Osteoblast (primary cell): ENCODE data around the gene IDE. TPM values are rescaled to one million over a fixed set of nuclear protein-coding genes. Genes with fewer than 3 reads are reported as not detected.

Experiments
- DNase-seq: peaks from one replicate; pipeline ENCODE4 v3.0.0; 2011; ENCODE audit warnings: low spot score, mixed read lengths; ENCODE audit not compliant: insufficient read length; ENCODE audit errors: missing footprints
- H2AFZ ChIP-seq: 2 replicates; pipeline ENCODE4 v1.6.0; 2011; ENCODE audit warnings: mild to moderate bottlenecking, low read length
- H3K27ac ChIP-seq: 2 replicates; pipeline ENCODE4 v1.5.1; 2011; ENCODE audit warnings: mild to moderate bottlenecking, low read depth, low read length, moderate library complexity
- H3K27me3 ChIP-seq: 2 replicates; pipeline ENCODE4 v1.6.0; 2012; ENCODE audit warnings: mild to moderate bottlenecking, control low read depth, inconsistent platforms, low read length, moderate library complexity; ENCODE audit not compliant: insufficient read depth
- H3K36me3 ChIP-seq: 2 replicates; pipeline ENCODE4 v1.5.1; 2011; ENCODE audit warnings: mild to moderate bottlenecking, low read length, control low read depth, moderate library complexity; ENCODE audit not compliant: insufficient read depth
- H3K4me1 ChIP-seq: 2 replicates; pipeline ENCODE4 v1.5.1; 2011; ENCODE audit warnings: mild to moderate bottlenecking, low read length, control low read depth, moderate library complexity; ENCODE audit not compliant: insufficient read depth
- H3K4me2 ChIP-seq: 2 replicates; pipeline ENCODE4 v1.6.0; 2011; ENCODE audit warnings: mild to moderate bottlenecking, low read length; ENCODE audit not compliant: insufficient read depth
- H3K4me3 ChIP-seq: fragments of 200-600 bp; sonication (generic); 3 replicates; pipeline ENCODE4 v1.5.1; 2012; ENCODE audit warnings: mild to moderate bottlenecking, low read length, inconsistent platforms; ENCODE audit not compliant: insufficient read depth
- H3K79me2 ChIP-seq: 2 replicates; pipeline ENCODE4 v1.6.0; 2012; ENCODE audit warnings: mild to moderate bottlenecking, low read length, control low read depth, inconsistent platforms; ENCODE audit not compliant: insufficient read depth
- H3K9me3 ChIP-seq: 2 replicates; pipeline ENCODE4 v1.5.1; 2011; ENCODE audit warnings: low read depth, low read length, control low read depth
- H4K20me1 ChIP-seq: 2 replicates; pipeline ENCODE4 v1.6.0; 2012; ENCODE audit warnings: mild to moderate bottlenecking, low read length, control low read depth; ENCODE audit not compliant: insufficient read depth
- total RNA-seq: library from RNA; depleted of rRNA; stranded (reverse); fragments of >200 nt; gene quantifications from 2 replicates; pipeline ENCODE4 v1.2.3, GENCODE V29; 2012
- TF ChIP-seq, protein P1 (sequence below): IDR thresholded peaks from 2 replicates; pipeline ENCODE4 v1.5.1; 2011; ENCODE audit warnings: mild to moderate bottlenecking, low read depth, low read length, moderate library complexity; ENCODE audit errors: extremely low read depth

The IDE gene
- total RNA-seq, 1 donor, result 36.9 TPM

DNA sequence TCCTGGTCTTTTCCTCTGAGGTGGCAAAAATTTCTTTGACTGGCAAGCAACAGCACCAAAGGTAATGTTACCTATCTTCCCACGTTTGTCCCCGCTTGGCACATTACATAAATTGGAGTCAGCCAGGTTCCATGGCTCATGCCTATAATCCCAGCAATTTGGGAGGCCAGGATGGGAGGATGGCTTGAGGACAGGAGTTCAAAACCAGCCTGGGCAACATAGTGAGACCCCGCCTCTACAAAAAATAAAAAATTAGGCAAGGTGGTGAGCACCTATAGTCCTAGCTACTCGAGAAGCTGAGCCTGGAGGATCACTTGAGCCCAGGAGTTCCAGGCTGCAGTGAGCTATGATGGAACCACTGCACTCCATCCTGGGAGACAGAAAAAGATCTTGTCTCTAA is 139.5 kb downstream of the IDE start:
- Histone ChIP-seq H3K27me3 (no peaks in the 10 kb centered on the region), H3K4me3 (no peak overlapping the region), H3K36me3 (no peaks in the 10 kb centered on the region), H3K4me2 (no peak overlapping the region), H3K79me2 (no peaks in the 10 kb centered on the region), H3K4me1 (peaks cover 4% of the 10 kb centered on the region), H3K9me3 (no peaks in the 10 kb centered on the region), H3K27ac (no peak overlapping the region), H2AFZ (no peak overlapping the region), H4K20me1 (no peaks in the 10 kb centered on the region)
- TF ChIP-seq, protein P1, sequence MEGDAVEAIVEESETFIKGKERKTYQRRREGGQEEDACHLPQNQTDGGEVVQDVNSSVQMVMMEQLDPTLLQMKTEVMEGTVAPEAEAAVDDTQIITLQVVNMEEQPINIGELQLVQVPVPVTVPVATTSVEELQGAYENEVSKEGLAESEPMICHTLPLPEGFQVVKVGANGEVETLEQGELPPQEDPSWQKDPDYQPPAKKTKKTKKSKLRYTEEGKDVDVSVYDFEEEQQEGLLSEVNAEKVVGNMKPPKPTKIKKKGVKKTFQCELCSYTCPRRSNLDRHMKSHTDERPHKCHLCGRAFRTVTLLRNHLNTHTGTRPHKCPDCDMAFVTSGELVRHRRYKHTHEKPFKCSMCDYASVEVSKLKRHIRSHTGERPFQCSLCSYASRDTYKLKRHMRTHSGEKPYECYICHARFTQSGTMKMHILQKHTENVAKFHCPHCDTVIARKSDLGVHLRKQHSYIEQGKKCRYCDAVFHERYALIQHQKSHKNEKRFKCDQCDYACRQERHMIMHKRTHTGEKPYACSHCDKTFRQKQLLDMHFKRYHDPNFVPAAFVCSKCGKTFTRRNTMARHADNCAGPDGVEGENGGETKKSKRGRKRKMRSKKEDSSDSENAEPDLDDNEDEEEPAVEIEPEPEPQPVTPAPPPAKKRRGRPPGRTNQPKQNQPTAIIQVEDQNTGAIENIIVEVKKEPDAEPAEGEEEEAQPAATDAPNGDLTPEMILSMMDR, result no peak
- peak; percentile 14 for DNase-seq

DNA sequence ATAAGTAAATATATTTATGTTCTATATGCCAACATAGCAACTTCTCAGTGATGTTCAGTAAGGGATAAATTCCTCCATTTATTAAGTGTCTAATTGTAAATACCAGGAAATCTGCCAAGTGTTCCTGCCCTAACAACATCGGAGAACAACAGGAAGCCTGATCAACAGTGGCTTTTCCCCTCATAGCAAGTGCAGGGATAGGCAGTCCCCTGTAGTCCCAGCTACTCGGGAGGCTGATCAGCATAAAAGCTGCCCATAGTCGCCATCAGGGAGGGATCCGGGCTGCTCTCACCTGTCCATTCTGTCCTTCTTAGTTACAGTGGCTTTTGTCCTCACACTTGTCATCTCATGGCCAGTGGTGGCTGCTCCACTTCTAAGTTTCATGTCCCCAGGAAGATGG is 141.3 kb downstream of the IDE start:
- Histone ChIP-seq H3K36me3 (no peaks in the 10 kb centered on the region), H3K27ac (no peak overlapping the region), H3K79me2 (no peaks in the 10 kb centered on the region), H3K9me3 (no peaks in the 10 kb centered on the region), H4K20me1 (no peaks in the 10 kb centered on the region), H2AFZ (no peak overlapping the region), H3K27me3 (no peaks in the 10 kb centered on the region), H3K4me1 (peaks cover 4% of the 10 kb centered on the region), H3K4me3 (no peak overlapping the region), H3K4me2 (no peak overlapping the region)
- TF ChIP-seq, protein P1, result no peak
- DNase-seq, result no peak

DNA sequence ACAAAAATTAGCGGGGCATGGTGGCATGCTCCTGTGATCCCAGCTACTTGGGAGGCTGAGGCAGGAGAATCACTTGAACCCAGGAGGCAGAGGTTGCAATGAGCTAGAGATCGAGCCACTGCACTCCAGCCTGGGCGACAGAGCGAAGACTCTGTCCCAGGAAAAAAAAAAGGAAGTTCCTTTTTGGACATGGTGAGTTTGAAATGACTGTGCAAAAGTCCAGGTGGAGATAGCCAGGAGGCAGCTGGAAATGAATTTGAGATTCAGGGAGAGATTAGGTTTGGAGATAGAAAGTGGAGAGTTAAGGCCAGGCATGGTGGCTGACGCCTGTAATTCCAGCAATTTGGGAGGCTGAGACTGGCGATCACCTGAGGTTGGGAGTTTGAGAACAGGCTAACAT is 143.8 kb downstream of the IDE start:
- H3K36me3 ChIP-seq, result no peaks in the 10 kb centered on the region
- no peaks in the 10 kb centered on the region for H3K79me2 ChIP-seq
- peaks cover 4% of the 10 kb centered on the region for H3K4me1 ChIP-seq
- TF ChIP-seq, protein P1, result no peak
- no peaks in the 10 kb centered on the region for H4K20me1 ChIP-seq
- no peak overlapping the region for H3K27ac ChIP-seq
- no peaks in the 10 kb centered on the region for H3K27me3 ChIP-seq
- no peak overlapping the region for H3K4me3 ChIP-seq
- H2AFZ ChIP-seq, result no peak overlapping the region
- no peak for DNase-seq
- H3K4me2 ChIP-seq, result no peak overlapping the region
- H3K9me3 ChIP-seq, result no peaks in the 10 kb centered on the region

DNA sequence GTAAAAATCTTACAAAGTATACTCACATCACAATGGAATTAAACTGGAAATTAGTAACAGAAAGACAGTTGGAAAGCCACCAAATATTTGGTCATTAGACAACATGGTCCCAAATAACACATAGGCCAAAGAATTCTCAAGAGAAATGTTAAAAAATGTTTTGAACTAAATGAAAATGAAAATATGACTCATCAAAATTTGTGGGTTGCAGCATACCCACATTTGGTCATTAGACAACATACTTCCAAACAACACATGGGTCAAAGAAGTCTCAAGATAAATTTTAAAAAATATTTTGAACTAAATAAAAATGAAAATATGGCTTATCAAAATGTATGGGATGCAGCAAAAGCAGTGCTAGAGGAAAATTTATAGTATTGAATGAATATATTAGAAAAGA is 152.3 kb downstream of the IDE start:
- Histone ChIP-seq H2AFZ (no peak overlapping the region), H3K27me3 (peaks cover 2% of the 10 kb centered on the region), H3K4me1 (no peaks in the 10 kb centered on the region), H3K36me3 (no peaks in the 10 kb centered on the region), H3K27ac (no peak overlapping the region), H4K20me1 (no peaks in the 10 kb centered on the region), H3K4me3 (no peak overlapping the region), H3K79me2 (no peaks in the 10 kb centered on the region), H3K4me2 (no peak overlapping the region), H3K9me3 (peaks cover 2% of the 10 kb centered on the region)
- DNase-seq, result no peak
- TF ChIP-seq, protein P1, result no peak
